GM18517 (cell line): ENCODE measurements around the gene PDCD1.
"Not testable (repeated sequence)": the region's sequence is repeated elsewhere in the genome, so short reads cannot be mapped to it uniquely, and the experiment has no call there.

Experiments used
- ATAC-seq: cut with Tn5 transposase; IDR thresholded peaks from one replicate; pipeline ENCODE4 v1.9.1; 2021; ENCODE audit warnings: mild to moderate bottlenecking, moderate library complexity; ENCODE audit not compliant: unreplicated experiment

PDCD1 gene

GRCh38 chr2:241879326-241879725 is 20.6 kb upstream of the PDCD1 start:
- no peak for ATAC-seq

DNA sequence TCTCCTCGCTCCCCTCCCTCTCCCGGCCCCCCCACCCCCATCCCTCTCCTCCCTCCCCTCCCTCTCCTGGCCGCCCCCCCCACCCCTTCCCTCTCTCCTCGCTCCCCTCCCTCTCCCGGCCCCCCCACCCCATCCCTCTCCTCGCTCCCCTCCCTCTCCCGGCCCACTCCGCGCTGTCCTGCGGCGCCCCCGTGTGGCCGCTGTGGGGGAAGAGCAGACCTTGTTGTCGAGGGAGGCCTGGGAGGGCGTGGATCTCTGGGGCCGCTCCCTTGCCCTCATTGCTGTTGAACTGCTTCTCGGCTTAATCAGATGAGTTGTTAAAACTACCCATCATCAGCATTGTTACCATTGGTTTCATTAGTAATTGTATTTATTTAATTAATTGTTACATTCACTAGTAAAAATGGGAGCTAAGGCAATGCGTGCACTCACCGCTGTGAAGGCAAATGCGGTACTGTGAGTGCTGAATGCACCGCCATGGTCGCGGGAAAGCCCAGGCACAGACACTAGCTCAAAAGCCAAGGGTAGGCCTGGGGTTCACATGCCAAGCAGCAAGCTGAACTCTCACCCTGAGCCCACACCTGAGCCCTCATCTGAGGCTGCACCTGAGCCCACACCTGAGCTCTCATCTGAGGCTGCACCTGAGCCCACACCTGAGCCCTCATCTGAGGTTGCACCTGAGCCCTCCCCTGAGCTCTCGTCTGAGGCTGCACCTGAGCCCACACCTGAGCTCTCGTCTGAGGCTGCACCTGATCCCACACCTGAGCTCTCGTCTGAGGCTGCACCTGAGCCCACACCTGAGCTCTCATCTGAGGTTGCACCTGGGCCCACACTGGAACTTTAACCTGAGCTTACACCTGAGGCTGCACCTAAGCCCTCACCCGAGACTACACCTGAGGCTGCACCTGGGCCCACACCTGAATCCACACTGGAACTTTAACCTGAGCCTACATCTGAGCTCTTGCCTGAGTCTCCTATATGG is 19.6 kb upstream of the PDCD1 start:
- ATAC-seq = no peak

- ATAC-seq = no peak
These were observed 18.5 kb upstream of the PDCD1 start for GRCh38 chr2:241877197-241877685.

DNA sequence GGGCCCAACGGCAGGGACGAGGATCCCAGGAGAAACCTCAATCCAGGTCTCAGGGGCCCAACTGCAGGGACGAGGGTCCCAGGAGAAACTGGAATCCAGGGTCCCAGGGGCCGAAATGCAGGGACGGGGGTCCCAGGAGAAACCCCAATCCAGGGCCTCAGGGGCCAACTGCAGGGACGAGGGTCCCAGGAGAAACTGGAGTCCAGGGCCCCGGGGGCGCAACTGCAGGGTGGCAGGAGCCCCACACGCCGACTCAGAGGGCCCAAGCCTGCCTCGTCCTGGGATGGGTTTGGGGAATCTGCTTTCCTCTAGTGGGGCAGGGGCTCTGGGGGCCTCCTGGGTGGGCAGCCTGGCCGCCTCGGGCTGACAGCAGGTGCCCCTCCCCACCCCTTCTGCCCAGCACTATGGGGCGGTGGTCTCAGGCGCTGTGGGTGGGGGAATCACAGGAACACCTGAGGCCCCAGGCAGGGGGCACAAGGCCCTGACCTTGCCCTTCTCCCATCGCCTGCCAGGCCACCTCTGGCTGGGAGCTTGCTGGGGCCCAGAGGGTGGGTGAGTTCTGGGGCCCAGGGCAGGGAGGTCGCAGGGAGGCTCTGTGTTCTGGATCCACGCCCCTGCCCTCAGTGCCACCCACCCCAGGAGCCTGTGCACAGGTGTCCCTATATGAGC is 18.0 kb upstream of the PDCD1 start:
- ATAC-seq = no peak

DNA sequence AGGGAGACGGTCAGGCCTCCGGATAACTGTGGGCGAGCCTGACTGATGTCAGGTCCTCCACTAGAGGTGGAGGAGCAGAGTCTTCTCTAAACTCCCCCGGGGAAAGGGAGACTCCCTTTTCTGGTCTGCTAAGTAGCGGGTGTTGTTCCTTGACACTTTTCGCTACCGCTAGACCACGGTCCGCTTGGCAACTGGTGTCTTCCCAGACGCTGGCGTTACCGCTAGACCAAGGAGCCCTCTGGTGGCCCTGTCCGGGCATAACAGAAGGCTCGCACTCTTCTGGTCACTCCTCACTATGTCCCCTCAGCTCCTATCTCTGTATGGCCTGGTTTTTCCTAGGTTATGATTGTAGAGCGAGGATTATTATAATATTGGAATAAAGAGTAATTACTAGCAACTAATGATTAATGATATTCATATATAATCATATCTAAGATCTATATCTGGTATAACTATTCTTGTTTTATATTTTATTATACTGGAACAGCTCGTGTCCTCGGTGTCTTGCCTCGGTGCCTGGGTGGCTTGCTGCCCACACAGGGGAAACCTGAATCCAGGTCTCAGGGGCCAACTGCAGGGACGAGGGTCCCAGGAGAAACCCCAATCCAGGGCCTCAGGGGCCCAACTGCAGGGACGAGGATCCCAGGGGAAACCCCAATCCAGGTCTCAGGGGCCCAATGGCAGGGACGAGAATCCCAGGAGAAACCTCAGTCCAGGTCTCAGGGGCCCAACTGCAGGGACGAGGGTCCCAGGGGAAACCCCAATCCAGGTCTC is 17.2 kb upstream of the PDCD1 start:
- ATAC-seq = not testable (repeated sequence)

GRCh38 chr2:241874277-241874925 is 15.7 kb upstream of the PDCD1 start:
- no peak for ATAC-seq

DNA sequence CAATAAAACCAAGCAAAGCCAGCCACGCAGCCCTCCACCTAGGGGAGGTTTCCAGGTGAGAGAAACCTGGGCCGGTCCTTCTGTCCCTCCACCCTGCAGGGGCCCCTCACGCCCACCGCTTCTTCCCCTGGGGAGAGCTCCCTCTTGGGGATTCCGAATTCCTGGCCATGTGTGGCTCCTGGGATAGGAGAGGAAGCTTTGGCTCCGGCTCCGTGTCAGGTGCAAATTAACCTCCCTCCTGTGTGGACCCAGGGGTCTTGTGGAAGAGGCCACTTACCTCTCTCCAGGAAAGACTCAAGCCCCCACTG is 15.1 kb upstream of the PDCD1 start:
- no peak for ATAC-seq

- ATAC-seq = no peak
These were observed 14.5 kb upstream of the PDCD1 start for GRCh38 chr2:241873081-241873802.

- no peak for ATAC-seq
These were observed 13.6 kb upstream of the PDCD1 start for GRCh38 chr2:241872313-241872642.

GRCh38 chr2:241871538-241872312 is 13.0 kb upstream of the PDCD1 start:
- ATAC-seq = no peak

DNA sequence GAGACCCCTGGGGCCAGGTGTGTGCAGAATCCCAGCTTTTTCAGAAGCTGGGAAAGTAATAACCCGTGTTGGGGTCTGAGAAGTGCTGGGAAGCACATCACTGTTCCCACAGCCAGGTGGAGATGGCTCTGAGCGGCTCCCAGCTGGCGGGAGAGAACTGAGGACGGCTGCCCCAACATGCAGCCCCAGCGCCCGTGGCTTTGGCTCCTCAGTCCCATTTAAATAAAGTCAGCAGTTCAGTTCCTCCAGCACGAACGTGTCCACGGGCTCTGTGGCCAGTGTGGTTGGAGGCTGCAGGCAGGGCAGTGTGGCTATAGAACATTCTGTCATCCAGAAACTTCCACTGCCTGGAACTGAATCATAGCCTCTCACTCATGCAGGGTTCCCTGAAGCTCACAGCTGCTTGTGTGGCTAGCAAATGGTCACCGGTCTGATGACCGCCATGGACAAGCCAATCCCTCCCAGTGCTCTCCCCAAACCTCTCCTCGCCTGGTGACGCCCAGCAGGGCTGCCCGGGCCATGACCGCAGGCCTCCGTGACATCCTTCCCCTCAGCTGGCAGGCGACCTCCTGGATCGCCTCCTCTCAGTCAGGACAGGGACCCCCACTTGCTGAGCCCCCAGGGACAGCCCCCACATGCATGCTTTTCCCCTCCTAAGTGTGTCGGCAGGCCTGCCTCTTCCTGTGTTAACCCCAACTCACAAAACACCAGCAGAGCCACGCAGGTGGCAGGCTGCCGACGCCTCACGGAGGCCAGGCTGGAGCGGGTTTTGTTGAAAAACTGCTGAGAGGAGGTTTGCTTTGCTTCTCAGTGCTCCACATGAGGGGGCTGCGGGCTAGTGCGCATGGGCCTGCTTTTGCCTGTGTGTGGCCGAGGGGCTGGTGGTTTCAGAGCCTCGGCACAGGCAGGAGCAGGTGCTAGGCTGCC is 12.2 kb upstream of the PDCD1 start:
- ATAC-seq = no peak

DNA sequence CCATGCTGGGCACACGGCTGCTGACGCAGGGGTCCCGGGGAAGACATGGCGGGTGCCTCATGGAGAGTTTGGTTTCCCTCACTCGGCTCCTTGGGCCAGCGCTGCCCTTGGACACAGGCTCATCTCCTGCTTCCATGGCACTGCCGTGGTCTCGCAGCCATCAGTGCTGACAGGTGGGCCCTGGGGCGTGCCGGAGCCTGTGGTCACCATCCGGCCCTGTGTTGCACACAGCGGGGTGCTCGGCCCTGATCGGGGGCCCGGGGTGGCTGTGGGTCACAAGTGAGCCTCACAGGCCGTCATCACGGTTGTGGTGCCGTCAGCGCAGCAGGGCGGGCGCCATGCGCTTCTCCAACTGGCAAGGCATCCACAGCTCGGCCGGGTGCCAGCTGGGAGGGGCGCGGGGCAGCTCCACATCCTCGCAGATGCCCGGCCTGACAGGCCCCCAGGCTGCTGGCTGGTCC is 11.4 kb upstream of the PDCD1 start:
- ATAC-seq = no peak

DNA sequence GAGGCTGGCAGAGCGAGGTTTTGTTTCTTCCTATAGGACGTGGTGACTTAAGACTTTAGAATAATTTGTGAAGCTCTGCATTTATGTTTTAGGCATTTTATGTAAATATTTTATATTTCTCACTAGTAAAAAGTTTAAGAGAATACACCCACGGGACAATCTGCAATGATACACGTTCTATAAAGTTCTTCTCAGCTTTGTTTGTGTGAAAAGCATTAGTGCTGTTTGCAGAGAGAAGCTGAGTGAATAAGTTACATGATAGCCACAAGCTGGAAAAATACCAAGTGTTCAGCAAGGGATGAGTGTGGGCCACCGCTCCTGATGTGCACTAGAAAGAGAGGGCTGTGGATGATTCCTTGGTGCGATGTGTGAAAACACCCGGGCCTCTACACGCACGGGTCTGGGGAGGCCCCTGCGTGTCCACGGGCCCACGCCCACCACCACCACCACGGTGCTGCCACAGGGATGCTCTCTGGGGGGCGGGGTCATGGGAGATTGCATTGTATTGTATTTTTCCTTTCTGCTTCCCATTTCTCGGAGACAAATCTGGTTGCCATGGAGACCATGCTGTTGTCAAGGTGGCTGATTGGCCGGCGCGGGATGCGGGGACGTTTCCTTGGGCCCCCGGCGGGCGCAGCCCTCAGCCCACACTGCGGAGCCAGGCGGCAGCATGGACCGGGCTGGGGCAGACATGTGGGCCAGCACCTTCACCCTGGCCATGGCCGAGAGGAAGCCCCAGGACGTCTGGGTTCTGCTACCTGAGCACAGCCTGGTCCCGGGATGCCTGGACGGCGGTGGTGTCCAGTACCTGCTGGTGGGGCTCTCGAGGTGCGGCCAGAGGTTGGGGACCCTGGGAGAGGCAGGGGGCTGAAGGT is 10.6 kb upstream of the PDCD1 start, which contains the start of gene RTP5:
RTP5 (plus strand) TSS at position 643 of the 875 bp plus-strand sequence; CDS start at position 671, 28 bp downstream.
- no peak for ATAC-seq

GRCh38 chr2:241868661-241869081 is 10.0 kb upstream of the PDCD1 start:
- ATAC-seq = no peak

DNA sequence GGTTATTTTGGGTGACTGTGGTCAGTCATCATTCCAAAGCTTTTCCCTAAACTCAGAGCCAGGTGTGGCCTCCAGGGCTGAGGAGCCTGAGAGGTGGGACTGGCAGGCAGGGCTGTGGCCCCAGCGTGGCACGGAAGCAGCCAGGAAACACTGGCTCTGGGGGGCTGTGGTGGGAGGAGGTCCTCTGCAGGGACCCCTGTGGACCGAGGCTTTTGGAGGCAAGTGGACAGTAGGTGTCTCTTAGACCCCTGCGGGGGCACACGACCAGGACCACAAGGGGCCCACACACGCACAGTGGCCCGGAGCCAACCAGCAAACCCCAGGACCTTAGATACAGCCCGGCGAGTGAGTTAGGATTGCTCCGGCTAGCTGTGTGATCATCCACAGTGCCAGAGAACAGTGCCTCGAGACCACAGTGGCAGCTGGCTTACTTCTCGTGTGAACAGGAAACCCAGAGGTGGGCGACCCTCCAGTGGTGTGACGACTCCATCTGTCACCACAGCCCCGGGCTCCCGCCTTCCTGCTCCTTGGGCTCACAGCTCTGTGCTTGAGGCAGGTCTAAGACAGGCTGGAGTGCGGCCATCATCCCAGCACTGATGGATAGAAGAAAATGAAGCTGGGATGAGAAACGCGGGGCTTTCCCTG is 9.2 kb upstream of the PDCD1 start:
- ATAC-seq = no peak

GRCh38 chr2:241866790-241867645 is 8.3 kb upstream of the PDCD1 start:
- no peak for ATAC-seq
